ENCODE results near the gene KDM5A.
"Not testable (repeated sequence)": the region's sequence is repeated elsewhere in the genome, so short reads cannot be mapped to it uniquely, and the experiment has no call there.

KDM5A gene

GRCh38 chr12:400828-401227 is 11.7 kb upstream of the KDM5A start:
- peak overlapping the region; percentile 95 for H3K4me3 ChIP-seq (ENCODE audit: low read depth, low read length)
- no peak for TF ChIP-seq CTCF (IDR thresholded peaks at IDR 0.05; ENCODE audit: low read depth, low read length)

DNA sequence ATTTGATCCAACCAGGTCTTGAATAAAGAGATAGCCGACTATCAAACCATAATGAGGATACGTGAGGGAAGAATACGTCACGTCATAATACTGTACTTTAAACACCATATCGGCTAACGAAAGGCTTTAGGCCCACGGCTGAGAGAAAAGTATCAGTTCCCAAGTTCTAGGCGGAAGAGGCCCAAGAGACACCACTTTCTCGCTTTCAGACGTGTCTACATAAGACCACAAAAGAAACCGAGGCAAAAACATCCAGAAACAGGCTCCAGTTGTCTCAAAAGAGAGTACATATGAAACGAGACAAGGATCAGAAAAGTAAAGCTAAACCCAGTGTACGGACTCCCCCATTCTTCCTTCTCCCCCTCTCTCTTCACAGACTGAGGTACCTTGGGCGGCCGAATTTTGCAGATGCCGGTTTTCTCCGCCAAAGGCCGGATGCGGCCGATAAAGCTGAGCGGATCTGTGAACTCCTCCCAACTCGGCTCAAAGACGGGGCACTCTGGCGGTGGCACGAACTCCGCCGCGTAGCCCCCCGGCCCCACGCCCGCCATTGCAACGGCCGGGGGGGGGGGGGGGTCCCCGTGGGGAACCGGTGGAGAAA is 479 bp downstream of the KDM5A start:
- TF ChIP-seq CTCF (IDR thresholded peaks at IDR 0.05; ENCODE audit: low read depth, low read length): no peak
- H3K4me3 ChIP-seq (ENCODE audit: low read depth, low read length): peak overlapping the region; percentile 78

DNA sequence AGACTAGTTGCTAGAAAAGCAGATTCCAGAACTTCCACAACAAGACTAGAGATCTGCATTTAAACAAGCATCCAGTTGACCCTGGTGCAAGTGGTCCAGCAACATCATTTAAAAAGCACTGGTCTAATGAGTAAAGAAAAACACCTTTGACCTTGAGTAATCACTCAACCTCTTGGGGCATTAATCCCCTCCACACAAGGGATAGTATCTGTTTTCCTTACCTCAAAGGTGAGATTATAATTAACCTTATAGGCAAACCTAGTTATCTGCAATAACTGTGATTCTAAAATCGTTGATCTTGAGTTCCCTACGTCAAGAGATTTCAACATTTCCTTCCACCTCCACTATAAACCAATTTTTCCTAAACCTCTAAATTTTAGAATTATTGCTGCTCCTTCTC is 1.1 kb downstream of the KDM5A start:
- no peak for TF ChIP-seq CTCF (IDR thresholded peaks at IDR 0.05; ENCODE audit: low read depth, low read length)
- peak overlapping the region; percentile 78 for H3K4me3 ChIP-seq (ENCODE audit: low read depth, low read length)

DNA sequence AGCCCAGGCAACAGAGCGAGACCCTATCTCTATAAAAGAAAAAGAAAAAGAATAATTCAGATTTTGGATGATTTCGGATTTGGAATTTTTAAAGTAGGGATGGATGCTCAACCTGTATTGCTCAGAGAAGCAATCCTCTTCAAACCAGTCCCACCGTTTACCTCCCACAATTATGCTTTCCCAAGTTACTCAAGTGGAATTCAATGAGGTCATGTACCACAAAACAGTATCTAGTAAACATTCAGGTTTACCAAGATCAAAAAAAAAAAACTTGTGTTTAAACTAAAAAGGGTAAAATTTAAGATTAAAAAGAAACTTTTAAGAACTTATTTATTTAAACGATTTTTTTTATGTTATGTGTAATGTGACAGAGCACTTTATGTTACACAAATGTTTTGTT is 2.5 kb downstream of the KDM5A start:
- peak overlapping the region; percentile 78 for H3K4me3 ChIP-seq (ENCODE audit: low read depth, low read length)
- no peak for TF ChIP-seq CTCF (IDR thresholded peaks at IDR 0.05; ENCODE audit: low read depth, low read length)

GRCh38 chr12:370739-371485 is 18.2 kb downstream of the KDM5A start:
- not testable (repeated sequence) for H3K4me3 ChIP-seq (ENCODE audit: low read depth, low read length)

GRCh38 chr12:367972-368371 is 21.1 kb downstream of the KDM5A start:
- TF ChIP-seq CTCF (IDR thresholded peaks at IDR 0.05; ENCODE audit: low read depth, low read length): no peak

GRCh38 chr12:366820-367219 is 22.3 kb downstream of the KDM5A start:
- no peak overlapping the region for H3K4me3 ChIP-seq (ENCODE audit: low read depth, low read length)
- TF ChIP-seq CTCF (IDR thresholded peaks at IDR 0.05; ENCODE audit: low read depth, low read length): no peak

More at GRCh38 chr12:367972-368371, 21.1 kb downstream of the KDM5A start:
- no peak overlapping the region for H3K4me3 ChIP-seq (ENCODE audit: low read depth, low read length)

Data from WI38 (cell line).